ENCODE data around the gene SLC49A3.

SLC49A3 gene

DNA sequence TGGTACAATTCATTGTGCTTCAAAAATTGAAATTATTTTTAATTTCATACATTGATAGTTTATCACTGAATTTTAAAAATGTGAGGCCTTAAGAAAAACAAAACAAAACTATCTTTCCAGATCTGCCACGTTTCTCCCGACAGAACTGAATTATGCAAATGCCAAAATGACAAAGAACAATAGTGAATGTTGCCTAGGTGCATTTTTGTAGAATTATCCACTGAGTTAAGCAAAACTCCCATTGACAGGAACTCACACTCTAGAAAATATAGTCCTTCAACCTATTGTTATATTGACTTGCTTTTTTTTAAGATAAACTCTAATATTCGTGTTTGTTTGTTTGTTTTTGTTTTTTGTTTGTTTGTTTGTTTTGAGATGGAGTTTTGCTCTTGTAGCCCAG lies 23.1 kb upstream of the SLC49A3 start:
- Histone ChIP-seq H3K4me2 (ENCODE audit: low read depth, low read length, poor library complexity, severe bottlenecking) (no peak overlapping the region), H3K9me3 (ENCODE audit: insufficient read depth, low read depth, low read length) (no peaks in the 10 kb centered on the region), H4K20me1 (ENCODE audit: insufficient read depth, low read length, poor library complexity, severe bottlenecking) (peaks cover 48% of the 10 kb centered on the region), H3K79me2 (ENCODE audit: insufficient read depth, low read length) (peaks cover 77% of the 10 kb centered on the region), H3K4me1 (ENCODE audit: insufficient read depth, low read length, poor library complexity, severe bottlenecking) (peaks cover 27% of the 10 kb centered on the region), H3K27me3 (ENCODE audit: insufficient read depth, low read length, poor library complexity, severe bottlenecking) (no peaks in the 10 kb centered on the region), H3K9me2 (replicated peaks; ENCODE audit: low read depth, low read length) (no peaks in the 10 kb centered on the region), H3F3A (ENCODE audit: low read depth) (no peaks in the 10 kb centered on the region), H3K36me3 (ENCODE audit: insufficient read depth, low read length) (no peaks in the 10 kb centered on the region), H3K4me3 (ENCODE audit: low read length, poor library complexity, severe bottlenecking) (no peak overlapping the region), H2AFZ (ENCODE audit: low read length) (no peak overlapping the region), H3K9ac (ENCODE audit: low read depth, low read length, poor library complexity, severe bottlenecking) (no peak overlapping the region)
- TF ChIP-seq EZH2phosphoT487 (IDR thresholded peaks at IDR 0.05; ENCODE audit: borderline replicate concordance) (no peak), CTCF (conservative IDR thresholded peaks at IDR 0.05; ENCODE audit: low read length) (no peak)

DNA sequence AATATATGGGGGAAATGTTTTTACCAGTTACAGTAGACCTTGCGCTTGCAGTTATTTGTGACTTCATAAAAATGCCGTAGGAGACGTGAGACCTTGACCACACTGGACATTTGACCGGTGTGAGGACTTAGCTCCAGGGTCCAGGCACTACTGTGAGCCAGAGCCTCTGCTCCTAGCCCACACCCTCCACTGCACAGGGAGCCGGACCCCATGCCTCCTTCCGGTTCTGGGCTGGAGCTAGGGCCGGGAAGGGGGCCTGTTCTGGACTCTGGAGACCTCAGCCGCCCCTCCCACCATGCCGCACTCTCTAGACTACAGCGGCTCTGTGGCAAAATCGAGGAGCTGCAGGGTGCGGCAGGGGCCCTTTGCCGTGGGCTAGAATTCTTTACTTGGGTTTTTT lies 22.0 kb upstream of the SLC49A3 start:
- H3K9ac ChIP-seq (ENCODE audit: low read depth, low read length, poor library complexity, severe bottlenecking) = peak overlapping the region; percentile 22
- H3K9me2 ChIP-seq (replicated peaks; ENCODE audit: low read depth, low read length) = no peaks in the 10 kb centered on the region
- H3K27me3 ChIP-seq (ENCODE audit: insufficient read depth, low read length, poor library complexity, severe bottlenecking) = peaks cover 3% of the 10 kb centered on the region
- H3K9me3 ChIP-seq (ENCODE audit: insufficient read depth, low read depth, low read length) = no peaks in the 10 kb centered on the region
- H3K79me2 ChIP-seq (ENCODE audit: insufficient read depth, low read length) = peaks cover 87% of the 10 kb centered on the region
- no peak for TF ChIP-seq CTCF (conservative IDR thresholded peaks at IDR 0.05; ENCODE audit: low read length)
- no peak for TF ChIP-seq EZH2phosphoT487 (IDR thresholded peaks at IDR 0.05; ENCODE audit: borderline replicate concordance)
- H3K36me3 ChIP-seq (ENCODE audit: insufficient read depth, low read length) = no peaks in the 10 kb centered on the region
- H3K4me2 ChIP-seq (ENCODE audit: low read depth, low read length, poor library complexity, severe bottlenecking) = peak overlapping the region; percentile 99
- H3F3A ChIP-seq (ENCODE audit: low read depth) = no peaks in the 10 kb centered on the region
- no peak overlapping the region for H2AFZ ChIP-seq (ENCODE audit: low read length)
- H3K4me1 ChIP-seq (ENCODE audit: insufficient read depth, low read length, poor library complexity, severe bottlenecking) = peaks cover 29% of the 10 kb centered on the region
- peaks cover 48% of the 10 kb centered on the region for H4K20me1 ChIP-seq (ENCODE audit: insufficient read depth, low read length, poor library complexity, severe bottlenecking)
- peak overlapping the region; percentile 98 for H3K4me3 ChIP-seq (ENCODE audit: low read length, poor library complexity, severe bottlenecking)

DNA sequence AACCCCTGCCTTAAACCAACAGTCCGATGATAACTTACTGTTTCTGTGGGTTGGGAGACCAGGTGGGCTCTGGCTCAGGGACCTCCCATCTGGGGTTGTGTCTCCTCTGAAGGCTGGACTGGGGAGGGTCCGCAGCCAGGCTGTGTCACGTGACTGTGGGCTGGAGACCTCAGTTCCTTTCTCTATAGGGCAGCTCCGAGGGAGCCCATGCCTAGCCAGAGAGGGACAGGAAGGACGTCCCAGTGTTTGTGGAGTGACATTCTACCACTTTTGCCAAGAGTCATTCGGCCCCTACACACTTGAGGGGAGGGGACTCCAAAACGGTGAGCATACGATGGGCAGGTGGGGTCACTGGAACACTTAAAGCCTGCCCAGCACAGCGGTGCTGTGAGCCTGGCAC lies 21.2 kb upstream of the SLC49A3 start:
- Histone ChIP-seq H3K9me3 (ENCODE audit: insufficient read depth, low read depth, low read length) (no peaks in the 10 kb centered on the region), H2AFZ (ENCODE audit: low read length) (no peak overlapping the region), H3K9ac (ENCODE audit: low read depth, low read length, poor library complexity, severe bottlenecking) (peak overlapping the region; percentile 22), H3K27me3 (ENCODE audit: insufficient read depth, low read length, poor library complexity, severe bottlenecking) (peaks cover 5% of the 10 kb centered on the region), H4K20me1 (ENCODE audit: insufficient read depth, low read length, poor library complexity, severe bottlenecking) (peaks cover 47% of the 10 kb centered on the region), H3K4me2 (ENCODE audit: low read depth, low read length, poor library complexity, severe bottlenecking) (peak overlapping the region; percentile 99), H3F3A (ENCODE audit: low read depth) (no peaks in the 10 kb centered on the region), H3K4me3 (ENCODE audit: low read length, poor library complexity, severe bottlenecking) (peak overlapping the region; percentile 98), H3K79me2 (ENCODE audit: insufficient read depth, low read length) (peaks cover 88% of the 10 kb centered on the region), H3K36me3 (ENCODE audit: insufficient read depth, low read length) (no peaks in the 10 kb centered on the region), H3K9me2 (replicated peaks; ENCODE audit: low read depth, low read length) (no peaks in the 10 kb centered on the region), H3K4me1 (ENCODE audit: insufficient read depth, low read length, poor library complexity, severe bottlenecking) (peaks cover 29% of the 10 kb centered on the region)
- TF ChIP-seq CTCF (conservative IDR thresholded peaks at IDR 0.05; ENCODE audit: low read length) = no peak
- no peak for TF ChIP-seq EZH2phosphoT487 (IDR thresholded peaks at IDR 0.05; ENCODE audit: borderline replicate concordance)
